Activated CD4-positive, alpha-beta T cell treated with anti-CD3 and anti-CD28 coated beads, Interleukin-2, amount 10 ng/mL, durations not matched to agents 24 days and 14 days (primary cell): ENCODE measurements around the gene ARPP21. TPM values are rescaled to one million over a fixed set of nuclear protein-coding genes. Genes with fewer than 3 reads are reported as not detected.

ENCODE experiments used
- DNase-seq: peaks from one replicate; pipeline ENCODE4 v3.0.0; 2022
- H3K27ac Mint-ChIP-seq: one replicate; pipeline ENCODE4 v1.8.0; 2022; ENCODE audit warnings: mild to moderate bottlenecking, mixed read lengths
- H3K27me3 Mint-ChIP-seq: one replicate; pipeline ENCODE4 v1.8.0; 2022; ENCODE audit warnings: mixed read lengths
- H3K36me3 Mint-ChIP-seq: one replicate; pipeline ENCODE4 v1.8.0; 2022; ENCODE audit warnings: low read depth, mild to moderate bottlenecking, mixed read lengths
- H3K4me1 Mint-ChIP-seq: one replicate; pipeline ENCODE4 v1.8.0; 2021; ENCODE audit warnings: mixed read lengths
- H3K4me3 Mint-ChIP-seq: one replicate; pipeline ENCODE4 v1.8.0; 2022; ENCODE audit warnings: mild to moderate bottlenecking, moderate library complexity, mixed read lengths
- H3K9me3 Mint-ChIP-seq: one replicate; pipeline ENCODE4 v1.8.0; 2021; ENCODE audit warnings: mixed read lengths
- intact Hi-C: fragments of 100-400 bp; cut with micrococcal nuclease; formaldehyde crosslinking; loops from one replicate; pipeline ENCODE4 v1.15.1; 2023
- total RNA-seq: library from RNA; stranded (reverse); gene quantifications from 2 replicates; pipeline ENCODE4 v1.2.3, GENCODE V29; 2022

The ARPP21 gene
- total RNA-seq, 1 donor from 2014 or later, result not detected

DNA sequence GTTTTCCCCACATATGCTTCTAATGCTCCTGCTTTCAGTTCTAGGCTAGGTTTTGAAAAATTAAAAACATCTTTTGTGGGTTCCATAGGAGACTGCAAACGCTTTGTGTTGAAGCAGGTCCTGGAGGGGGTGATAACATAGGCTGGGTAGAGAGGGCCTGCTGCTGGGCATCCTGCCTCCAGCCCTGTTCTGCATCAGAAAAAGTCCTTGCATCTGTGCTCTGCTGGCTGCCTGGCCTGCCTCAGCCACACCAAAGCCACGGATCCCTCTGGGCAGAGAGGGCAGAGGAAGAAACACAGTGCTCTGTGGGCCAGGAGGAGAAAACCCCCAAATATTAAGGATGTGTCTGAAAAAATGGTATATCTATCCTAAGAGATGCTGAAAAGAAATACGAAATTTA is 3.9 kb upstream of the ARPP21 start:
- Mint-ChIP-seq H3K27me3 (peaks cover 21% of the 10 kb centered on the region), H3K4me1 (peaks cover 4% of the 10 kb centered on the region), H3K36me3 (no peaks in the 10 kb centered on the region), H3K9me3 (no peaks in the 10 kb centered on the region), H3K4me3 (no peak overlapping the region), H3K27ac (no peak overlapping the region)
- intact Hi-C loops, result no loop called here
- no peak for DNase-seq

- H3K27ac Mint-ChIP-seq, result no peak overlapping the region
These were observed 3.2 kb upstream of the ARPP21 start for GRCh38 chr3:35635926-35636683.

DNA sequence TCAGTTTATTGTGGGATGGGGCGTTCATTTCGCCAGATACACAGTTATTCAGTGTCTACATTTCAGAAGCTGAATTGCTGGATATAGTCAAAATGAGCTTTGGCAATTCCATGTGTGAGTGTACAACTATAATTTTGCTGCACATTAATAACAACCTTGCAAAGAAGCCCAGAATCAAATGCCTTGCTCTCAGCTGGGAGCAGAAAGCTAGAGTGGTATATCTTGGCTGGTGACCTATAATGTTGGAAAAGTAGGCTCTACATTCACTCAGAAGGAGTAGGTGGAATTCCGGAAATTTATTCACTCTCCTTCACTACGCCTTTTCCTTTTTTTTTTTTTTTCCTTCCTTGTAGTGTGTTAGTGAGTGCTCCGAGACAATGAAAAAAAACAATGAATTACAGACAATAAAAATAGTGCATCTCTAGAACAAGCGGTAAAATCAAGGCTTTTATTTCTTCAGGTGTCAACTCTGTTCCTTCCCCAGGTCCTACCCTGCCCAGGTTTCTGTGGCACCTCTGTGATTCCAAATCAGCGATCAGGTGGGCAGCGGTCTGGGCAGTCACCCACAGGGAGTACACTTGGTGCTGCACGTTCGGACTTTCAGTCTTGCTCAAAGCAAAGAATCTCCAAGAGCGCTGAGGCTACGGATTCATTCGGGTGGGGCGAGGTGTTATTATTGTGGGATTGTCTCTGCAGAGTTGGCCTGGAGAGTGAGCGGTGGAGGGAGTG is 910 bp upstream of the ARPP21 start:
- H3K9me3 Mint-ChIP-seq, result no peaks in the 10 kb centered on the region
- peaks cover 4% of the 10 kb centered on the region for H3K4me1 Mint-ChIP-seq
- H3K4me3 Mint-ChIP-seq, result no peak overlapping the region
- peaks cover 34% of the 10 kb centered on the region for H3K27me3 Mint-ChIP-seq
- no peaks in the 10 kb centered on the region for H3K36me3 Mint-ChIP-seq
- no peak overlapping the region for H3K27ac Mint-ChIP-seq
- DNase-seq, result no peak
- intact Hi-C loops, result no loop called here

More at GRCh38 chr3:35635926-35636683, 3.2 kb upstream of the ARPP21 start:
- intact Hi-C loops, result no loop called here
- no peaks in the 10 kb centered on the region for H3K36me3 Mint-ChIP-seq
- H3K9me3 Mint-ChIP-seq, result no peaks in the 10 kb centered on the region
- H3K4me1 Mint-ChIP-seq, result peaks cover 4% of the 10 kb centered on the region
- no peak for DNase-seq
- H3K27me3 Mint-ChIP-seq, result peaks cover 28% of the 10 kb centered on the region
- no peak overlapping the region for H3K4me3 Mint-ChIP-seq

DNA sequence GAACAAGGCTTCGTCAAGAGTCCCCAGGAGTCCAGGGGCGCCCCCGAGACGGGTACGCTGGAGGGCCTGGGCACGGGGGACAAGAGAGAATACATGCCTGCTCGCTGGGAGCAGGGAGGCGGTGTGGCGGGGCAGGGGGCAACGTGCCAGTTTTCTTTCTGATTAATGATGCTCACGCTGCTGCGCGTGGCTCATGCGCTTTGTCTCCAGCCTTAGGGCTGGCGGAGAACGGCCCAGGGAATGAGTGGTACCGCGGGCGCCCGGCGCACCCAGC is 408 bp upstream of the ARPP21 start:
- H3K9me3 Mint-ChIP-seq, result no peaks in the 10 kb centered on the region
- no peak overlapping the region for H3K27ac Mint-ChIP-seq
- intact Hi-C loops, result no loop called here
- peaks cover 4% of the 10 kb centered on the region for H3K4me1 Mint-ChIP-seq
- no peaks in the 10 kb centered on the region for H3K36me3 Mint-ChIP-seq
- DNase-seq, result no peak
- peaks cover 37% of the 10 kb centered on the region for H3K27me3 Mint-ChIP-seq
- H3K4me3 Mint-ChIP-seq, result no peak overlapping the region

DNA sequence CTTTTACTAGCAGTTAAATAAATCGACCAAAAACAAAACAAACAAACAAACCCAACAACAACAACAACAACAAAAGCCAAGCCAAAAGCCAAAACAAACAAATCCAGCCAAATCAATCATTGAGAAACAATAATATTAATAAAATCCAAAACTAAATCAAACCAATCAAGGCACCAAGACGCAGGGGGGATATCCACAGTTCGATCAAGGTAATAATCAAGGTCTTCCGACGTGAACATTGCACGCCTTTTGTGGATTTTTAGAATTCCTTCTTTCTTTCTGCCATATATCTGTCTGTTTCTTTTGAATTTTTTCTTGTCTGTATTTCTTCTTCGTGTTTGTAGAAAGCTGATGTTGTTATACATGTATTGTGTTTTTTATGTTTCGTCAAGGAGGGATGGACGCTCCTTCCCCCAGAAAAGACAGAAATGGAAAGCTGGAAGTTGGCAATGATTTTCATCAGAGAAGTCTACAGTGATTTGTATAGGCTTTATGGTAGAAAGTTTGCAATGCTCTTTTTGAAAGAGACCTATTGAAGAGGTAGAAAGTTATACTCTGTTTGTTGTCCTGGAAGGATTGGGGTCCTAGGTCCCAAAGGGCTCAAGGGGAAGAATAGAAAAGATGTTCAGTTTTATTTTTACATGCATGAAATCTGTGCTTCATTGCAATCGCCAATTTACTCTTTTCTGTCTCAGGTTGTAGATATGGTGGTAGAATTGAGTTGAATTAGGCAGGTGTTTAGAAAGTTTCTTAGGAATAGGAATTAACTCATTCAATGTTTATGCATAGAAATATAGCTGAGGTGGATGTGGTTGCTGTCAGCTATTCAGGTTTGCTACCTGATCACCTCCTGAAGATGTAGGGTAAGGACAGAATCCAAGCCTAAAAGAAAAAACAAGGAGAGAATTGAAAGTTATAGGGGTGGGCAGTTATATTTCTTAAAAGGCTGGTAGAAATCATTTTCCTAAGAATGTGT is 1.2 kb downstream of the ARPP21 start:
- H3K36me3 Mint-ChIP-seq, result no peaks in the 10 kb centered on the region
- intact Hi-C loops, result no loop called here
- no peak overlapping the region for H3K27ac Mint-ChIP-seq
- peaks cover 4% of the 10 kb centered on the region for H3K4me1 Mint-ChIP-seq
- H3K27me3 Mint-ChIP-seq, result peaks cover 37% of the 10 kb centered on the region
- H3K9me3 Mint-ChIP-seq, result no peaks in the 10 kb centered on the region
- H3K4me3 Mint-ChIP-seq, result no peak overlapping the region
- no peak for DNase-seq

GRCh38 chr3:35641331-35641730 is 2.0 kb downstream of the ARPP21 start:
- H3K36me3 Mint-ChIP-seq, result no peaks in the 10 kb centered on the region
- H3K4me3 Mint-ChIP-seq, result no peak overlapping the region
- H3K27me3 Mint-ChIP-seq, result peaks cover 37% of the 10 kb centered on the region
- intact Hi-C loops, result no loop called here
- H3K27ac Mint-ChIP-seq, result no peak overlapping the region
- peaks cover 4% of the 10 kb centered on the region for H3K4me1 Mint-ChIP-seq
- no peak for DNase-seq
- H3K9me3 Mint-ChIP-seq, result no peaks in the 10 kb centered on the region

GRCh38 chr3:35641920-35642527 is 2.7 kb downstream of the ARPP21 start:
- no peak for DNase-seq
- no peaks in the 10 kb centered on the region for H3K36me3 Mint-ChIP-seq
- peaks cover 4% of the 10 kb centered on the region for H3K4me1 Mint-ChIP-seq
- intact Hi-C loops, result no loop called here
- no peak overlapping the region for H3K4me3 Mint-ChIP-seq
- H3K27me3 Mint-ChIP-seq, result peaks cover 37% of the 10 kb centered on the region
- H3K9me3 Mint-ChIP-seq, result no peaks in the 10 kb centered on the region
- no peak overlapping the region for H3K27ac Mint-ChIP-seq

GRCh38 chr3:35643495-35643894 is 4.2 kb downstream of the ARPP21 start:
- no peak overlapping the region for H3K4me3 Mint-ChIP-seq
- peaks cover 31% of the 10 kb centered on the region for H3K27me3 Mint-ChIP-seq
- peaks cover 4% of the 10 kb centered on the region for H3K4me1 Mint-ChIP-seq
- H3K36me3 Mint-ChIP-seq, result no peaks in the 10 kb centered on the region
- no peaks in the 10 kb centered on the region for H3K9me3 Mint-ChIP-seq
- no peak overlapping the region for H3K27ac Mint-ChIP-seq
- DNase-seq, result no peak
- intact Hi-C loops, result no loop called here

- H3K4me3 Mint-ChIP-seq, result no peak overlapping the region
These were observed 5.1 kb downstream of the ARPP21 start for GRCh38 chr3:35644451-35644850.

GRCh38 chr3:35645189-35645588 is 5.9 kb downstream of the ARPP21 start:
- no peak for DNase-seq
- Mint-ChIP-seq H3K27me3 (peaks cover 18% of the 10 kb centered on the region), H3K4me3 (no peak overlapping the region), H3K4me1 (no peaks in the 10 kb centered on the region), H3K36me3 (no peaks in the 10 kb centered on the region), H3K27ac (no peak overlapping the region), H3K9me3 (no peaks in the 10 kb centered on the region)
- intact Hi-C loops, result no loop called here

More at GRCh38 chr3:35644451-35644850, 5.1 kb downstream of the ARPP21 start:
- intact Hi-C loops, result no loop called here
- Mint-ChIP-seq H3K4me1 (peaks cover 4% of the 10 kb centered on the region), H3K27ac (no peak overlapping the region), H3K36me3 (no peaks in the 10 kb centered on the region), H3K27me3 (peaks cover 24% of the 10 kb centered on the region), H3K9me3 (no peaks in the 10 kb centered on the region)
- DNase-seq, result no peak

DNA sequence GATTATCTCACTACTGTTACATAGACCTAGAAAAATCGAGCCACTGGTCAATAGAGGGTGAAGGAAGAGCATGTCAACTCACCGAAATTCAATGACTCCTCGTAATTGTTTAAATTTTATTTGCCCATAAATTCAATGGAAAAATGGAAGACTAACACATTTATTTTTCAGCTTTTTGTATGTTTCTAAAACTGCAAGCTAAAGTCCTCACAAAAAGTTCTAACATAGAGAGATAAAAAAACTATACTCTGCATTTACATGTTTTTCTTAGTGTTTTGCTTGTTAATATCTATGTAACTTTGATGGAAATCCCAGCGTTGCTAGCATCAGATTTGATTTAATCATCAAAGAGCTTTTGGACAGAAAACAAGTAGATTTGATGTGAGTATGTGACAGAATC is 6.8 kb downstream of the ARPP21 start:
- H3K4me1 Mint-ChIP-seq, result no peaks in the 10 kb centered on the region
- no peaks in the 10 kb centered on the region for H3K9me3 Mint-ChIP-seq
- no peak overlapping the region for H3K27ac Mint-ChIP-seq
- H3K4me3 Mint-ChIP-seq, result no peak overlapping the region
- peaks cover 9% of the 10 kb centered on the region for H3K27me3 Mint-ChIP-seq
- H3K36me3 Mint-ChIP-seq, result no peaks in the 10 kb centered on the region
- intact Hi-C loops, result no loop called here
- no peak for DNase-seq

DNA sequence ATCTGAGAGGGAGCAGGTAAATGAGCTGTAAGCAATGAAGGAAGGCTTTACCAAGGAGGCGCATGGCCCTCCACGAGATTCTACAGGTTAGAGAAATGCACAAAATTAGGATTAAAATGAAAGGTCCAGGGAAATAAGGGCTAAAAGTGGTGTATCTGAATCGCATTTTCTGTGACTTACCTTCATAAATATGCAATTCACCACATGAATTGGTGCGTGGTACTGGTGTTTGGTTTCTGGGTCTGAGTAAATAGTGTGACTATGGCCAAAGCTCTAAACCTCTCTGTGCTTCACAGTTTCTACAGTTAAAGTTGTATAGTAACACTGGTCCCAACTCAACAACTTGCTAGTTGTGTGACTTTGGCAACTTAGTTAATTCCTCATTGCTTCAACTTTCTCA is 8.1 kb downstream of the ARPP21 start:
- no peak for DNase-seq
- H3K27me3 Mint-ChIP-seq, result peaks cover 3% of the 10 kb centered on the region
- no peak overlapping the region for H3K27ac Mint-ChIP-seq
- intact Hi-C loops, result no loop called here
- H3K9me3 Mint-ChIP-seq, result no peaks in the 10 kb centered on the region
- no peak overlapping the region for H3K4me3 Mint-ChIP-seq
- H3K36me3 Mint-ChIP-seq, result no peaks in the 10 kb centered on the region
- no peaks in the 10 kb centered on the region for H3K4me1 Mint-ChIP-seq

- Mint-ChIP-seq H3K36me3 (no peaks in the 10 kb centered on the region), H3K27me3 (peaks cover 3% of the 10 kb centered on the region), H3K4me3 (no peak overlapping the region), H3K27ac (no peak overlapping the region), H3K9me3 (no peaks in the 10 kb centered on the region), H3K4me1 (no peaks in the 10 kb centered on the region)
- no peak for DNase-seq
- intact Hi-C loops, result no loop called here
These were observed 9.0 kb downstream of the ARPP21 start for GRCh38 chr3:35648347-35648746.
